Measurements from ENCODE around the gene MAP3K21. TPM values are rescaled to one million over a fixed set of nuclear protein-coding genes. Genes with fewer than 3 reads are reported as not detected.

MAP3K21 gene
- total RNA-seq, 4 donors from 2014 or later, result 0.19 to 1.9 (median 1.1) TPM

- no peak for TF ChIP-seq CTCF (IDR thresholded peaks at IDR 0.05; ENCODE audit: low read depth)
These were observed 21.6 kb downstream of the MAP3K21 start for GRCh38 chr1:233349137-233349536.

GRCh38 chr1:233354983-233355382, 27.5 kb downstream of the MAP3K21 start:
- no peak for TF ChIP-seq CTCF (IDR thresholded peaks at IDR 0.05; ENCODE audit: low read depth)

- no peak for TF ChIP-seq CTCF (IDR thresholded peaks at IDR 0.05; ENCODE audit: low read depth)
These were observed 28.5 kb downstream of the MAP3K21 start for GRCh38 chr1:233355841-233356704.

GRCh38 chr1:233356705-233356987, 29.1 kb downstream of the MAP3K21 start:
- TF ChIP-seq CTCF (IDR thresholded peaks at IDR 0.05; ENCODE audit: low read depth), result no peak

- no peak for TF ChIP-seq CTCF (IDR thresholded peaks at IDR 0.05; ENCODE audit: low read depth)
These were observed 30.3 kb downstream of the MAP3K21 start for GRCh38 chr1:233357595-233358397.

GRCh38 chr1:233359431-233359830, 31.9 kb downstream of the MAP3K21 start:
- no peak for TF ChIP-seq CTCF (IDR thresholded peaks at IDR 0.05; ENCODE audit: low read depth)

GRCh38 chr1:233359905-233360304, 32.4 kb downstream of the MAP3K21 start:
- no peak for TF ChIP-seq CTCF (IDR thresholded peaks at IDR 0.05; ENCODE audit: low read depth)

Measured in subcutaneous adipose tissue (tissue), 4 donors.